SK-N-SH (cell line): ENCODE data around the gene EIF4E1B. TPM values are rescaled to one million over a fixed set of nuclear protein-coding genes. Genes with fewer than 3 reads are reported as not detected.
A peak's percentile ranks its signal among the peaks of the same experiment; 100 is the strongest.

Experiments used
- CTCF ChIA-PET: fragments of 300-600, 350-600 bp; formaldehyde crosslinking; extraction: SDS; loops from one replicate; lab custom pipeline; 2021; lab: Yijun Ruan, JAX
- POLR2A ChIA-PET: fragments of 350-600 bp; sonication (Branson Sonifier 250); formaldehyde crosslinking; extraction: SDS; loops from one replicate; lab custom pipeline; 2020; ENCODE audit warnings: antibody characterized with exemption, inconsistent platforms; lab: Yijun Ruan, JAX
- DNase-seq: peaks from one replicate; pipeline ENCODE4 v3.0.0; 2012
- H2AFZ ChIP-seq: fragments of 200-600 bp; sonication (generic); 2 replicates; pipeline ENCODE4 v1.8.1; 2016; ENCODE audit warnings: antibody characterized with exemption, mild to moderate bottlenecking, low read depth
- H3F3A ChIP-seq: fragments of 200-600 bp; sonication (generic); replicated peaks from 2 replicates; pipeline ENCODE3; 2016; ENCODE audit warnings: antibody characterized with exemption, mild to moderate bottlenecking; ENCODE audit not compliant: insufficient read depth
- H3K27ac ChIP-seq, 2 experiments: fragments of 200-500 bp in 1 of 2; fragments of 200-600 bp in 1 of 2; sonication (Bioruptor generic) in 1 of 2; sonication (generic), shearing (Covaris generic) in 1 of 2; 2 replicates each; pipeline versions ENCODE4 v1.5.1 to v1.6.1; 2014 to 2016; ENCODE audit warnings: low read depth in 2 of 2, inconsistent platforms in 1 of 2, low read length in 1 of 2, mild to moderate bottlenecking in 1 of 2, mixed read lengths in 1 of 2
- H3K27me3 ChIP-seq: fragments of 200-600 bp; sonication (generic), shearing (Covaris generic); 2 replicates; pipeline ENCODE4 v1.6.1; 2016; ENCODE audit warnings: mixed run types; ENCODE audit not compliant: insufficient read depth
- H3K36me3 ChIP-seq, 2 experiments: fragments of 200-500 bp in 1 of 2; fragments of 200-600 bp in 1 of 2; sonication (Bioruptor generic) in 1 of 2; sonication (generic) in 1 of 2; replicated peaks in 1 of 2; 2 replicates each; pipeline versions ENCODE3 to v1.5.1; 2014 to 2016; ENCODE audit warnings: low read length in 1 of 2, mild to moderate bottlenecking in 1 of 2; ENCODE audit not compliant: insufficient read depth in 2 of 2, control insufficient read depth in 1 of 2
- H3K4me1 ChIP-seq, 2 experiments: fragments of 200-500 bp in 1 of 2; fragments of 200-600 bp in 1 of 2; sonication (Bioruptor generic) in 1 of 2; sonication (generic), shearing (Covaris generic) in 1 of 2; 2 replicates each; pipeline versions ENCODE4 v1.5.1 to v1.6.1; 2014 to 2016; ENCODE audit warnings: low read depth in 1 of 2, low read length in 1 of 2, mixed run types in 1 of 2; ENCODE audit not compliant: insufficient read depth in 2 of 2, control insufficient read depth in 1 of 2
- H3K4me2 ChIP-seq: fragments of 200-600 bp; sonication (generic), shearing (Covaris generic); 2 replicates; pipeline ENCODE4 v1.6.1; 2017; ENCODE audit warnings: mixed run types
- H3K4me3 ChIP-seq, 2 experiments: fragments of 200-500 bp in 1 of 2; fragments of 200-600 bp in 1 of 2; sonication (Bioruptor generic) in 1 of 2; sonication (generic), shearing (Covaris generic) in 1 of 2; 2 replicates each; pipeline versions ENCODE4 v1.5.1 to v1.8.1; 2014 to 2016; ENCODE audit warnings: low read depth in 2 of 2, inconsistent platforms in 1 of 2, low read length in 1 of 2, mild to moderate bottlenecking in 1 of 2, mixed read lengths in 1 of 2, moderate library complexity in 1 of 2
- H3K79me2 ChIP-seq: fragments of 200-600 bp; sonication (generic); 2 replicates; pipeline ENCODE4 v1.8.1; 2017; ENCODE audit warnings: mild to moderate bottlenecking; ENCODE audit not compliant: insufficient read depth
- H3K9ac ChIP-seq: fragments of 200-600 bp; sonication (generic); 2 replicates; pipeline ENCODE4 v1.6.1; 2017; ENCODE audit warnings: mixed run types
- H3K9me2 ChIP-seq: fragments of 200-600 bp; sonication (generic); 2 replicates; pipeline ENCODE4 v1.6.1; 2017; ENCODE audit warnings: mixed run types
- H3K9me3 ChIP-seq: fragments of 200-600 bp; sonication (generic); 2 replicates; pipeline ENCODE4 v1.6.1; 2017; ENCODE audit warnings: mixed run types, mild to moderate bottlenecking, moderate library complexity
- H4K20me1 ChIP-seq: fragments of 200-600 bp; sonication (generic); 2 replicates; pipeline ENCODE4 v1.6.1; 2017; ENCODE audit warnings: mild to moderate bottlenecking, mixed run types; ENCODE audit not compliant: insufficient read depth
- CHD2 ChIP-seq: fragments of 150-350 bp; IDR thresholded peaks from 2 replicates; pipeline ENCODE4 v1.6.1; 2018; ENCODE audit warnings: low read length; ENCODE audit not compliant: partially characterized antibody
- ELF1 ChIP-seq: IDR thresholded peaks from 2 replicates; pipeline ENCODE4 v1.4.0; 2012
- GATA2 ChIP-seq: sonication (generic); formaldehyde crosslinking; IDR thresholded peaks from 2 replicates; pipeline ENCODE4 v1.5.0; 2020; ENCODE audit warnings: mild to moderate bottlenecking, missing genetic modification reagents
- MXI1 ChIP-seq: IDR thresholded peaks from 2 replicates; pipeline ENCODE4 v1.6.1; 2012; ENCODE audit warnings: mild to moderate bottlenecking, low read depth, low read length, improper control_type of control experiment
- NRF1 ChIP-seq: IDR thresholded peaks from 2 replicates; pipeline ENCODE4 v1.6.1; 2012; ENCODE audit warnings: low read depth, mild to moderate bottlenecking, low read length
- POLR2AphosphoS5 ChIP-seq: IDR thresholded peaks from 2 replicates; pipeline ENCODE4 v1.6.1; 2012; ENCODE audit warnings: low read depth, low read length
- RCOR1 ChIP-seq: fragments of 150-350 bp; IDR thresholded peaks from 2 replicates; pipeline ENCODE4 v1.6.1; 2017; ENCODE audit warnings: antibody characterized with exemption, low read length
- TEAD4 ChIP-seq: IDR thresholded peaks from 2 replicates; pipeline ENCODE4 v1.4.0; 2012; ENCODE audit warnings: mild to moderate bottlenecking, borderline replicate concordance; ENCODE audit not compliant: insufficient read depth
- YY1 ChIP-seq: IDR thresholded peaks from 2 replicates; pipeline ENCODE4 v1.4.0; 2012; ENCODE audit warnings: low read depth, mild to moderate bottlenecking
- WGBS: methylation state at CpG from one replicate; pipeline ENCODE4 v1.1.6; 2017; ENCODE audit warnings: low lambda C conversion rate; 5-methylcytosine and 5-hydroxymethylcytosine counted together
- polyA plus RNA-seq, 3 experiments: library from polyadenylated mRNA; depleted of rRNA; stranded (reverse); fragments of >200 nt; gene quantifications; 2 replicates each; pipeline ENCODE4 v1.2.3, GENCODE V29; 2012
- TF ChIP-seq, protein P1 (sequence below): IDR thresholded peaks from 2 replicates; pipeline ENCODE4; 2012
- TF ChIP-seq, protein P2 (sequence below): fragments of 200-600 bp; sonication (generic); IDR thresholded peaks from 2 replicates; pipeline ENCODE4 v1.6.1; 2017; ENCODE audit warnings: antibody characterized with exemption, mild to moderate bottlenecking, moderate library complexity
- TF ChIP-seq, protein P3 (sequence below): fragments of 150-350 bp; IDR thresholded peaks from 2 replicates; pipeline ENCODE4 v1.6.1; 2016; ENCODE audit warnings: mild to moderate bottlenecking, low read depth, low read length
- TF ChIP-seq, protein P4 (sequence below): IDR thresholded peaks from 2 replicates; pipeline ENCODE4 v1.4.0; 2012; ENCODE audit warnings: low read depth

The EIF4E1B gene, protein sequence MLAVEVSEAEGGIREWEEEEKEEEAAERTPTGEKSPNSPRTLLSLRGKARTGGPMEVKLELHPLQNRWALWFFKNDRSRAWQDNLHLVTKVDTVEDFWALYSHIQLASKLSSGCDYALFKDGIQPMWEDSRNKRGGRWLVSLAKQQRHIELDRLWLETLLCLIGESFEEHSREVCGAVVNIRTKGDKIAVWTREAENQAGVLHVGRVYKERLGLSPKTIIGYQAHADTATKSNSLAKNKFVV
- not detected in 2 replicates for polyA plus RNA-seq (2012; rRNA removed)
- polyA plus RNA-seq (2012; cell fraction: cytosol; rRNA removed): not detected in 2 replicates
- polyA plus RNA-seq (2012; cell fraction: nucleus; rRNA removed): not detected in 2 replicates

DNA sequence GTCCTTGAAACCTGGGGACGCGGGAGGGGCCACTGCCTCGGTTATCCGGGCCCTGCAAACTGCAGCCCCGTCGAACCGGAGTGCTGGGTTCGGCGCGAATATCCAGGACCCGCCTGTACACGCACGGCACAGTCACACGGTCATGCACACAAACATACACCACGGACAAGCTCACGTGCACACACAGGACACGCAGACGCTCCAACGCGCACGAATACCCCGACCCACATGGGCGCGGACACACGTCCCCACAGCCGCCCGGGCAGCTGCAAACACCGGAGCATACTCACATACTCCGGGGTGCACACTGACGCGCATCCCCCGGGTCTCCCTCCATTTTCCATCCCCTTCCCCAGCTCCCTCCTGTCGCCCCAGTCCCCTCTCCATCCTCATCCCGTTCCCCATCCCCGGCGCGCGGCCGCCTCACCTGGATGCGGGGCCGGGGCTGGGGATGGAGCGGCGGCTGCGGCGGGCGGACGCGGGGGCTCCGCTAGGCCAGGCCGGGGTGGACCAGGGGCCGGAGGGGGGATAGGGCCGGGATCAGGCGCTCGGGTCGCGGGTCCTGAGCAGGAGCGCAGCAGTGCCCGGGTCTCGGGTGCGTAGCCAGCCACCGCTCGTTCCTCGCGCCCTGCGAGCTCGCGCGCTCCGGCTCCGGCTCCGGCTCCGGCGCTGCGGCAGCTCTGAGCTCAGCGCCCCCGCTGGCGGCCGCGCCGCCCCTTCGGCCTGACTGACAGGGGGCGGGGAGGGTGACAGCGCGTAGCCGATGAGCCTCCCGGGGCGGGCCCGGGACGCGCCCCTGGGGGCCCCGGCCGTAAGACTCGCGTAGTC, at the start of gene EIF4E1B, which contains the start of gene SNCB:
TSS of gene EIF4E1B (plus strand) at position 823 of the 828 bp plus-strand sequence. CDS start 12,113 bp downstream, outside the sequence.
TSS of gene SNCB (minus strand) at position 682 of the 828 bp plus-strand sequence. CDS start 880 bp downstream, outside the sequence.
- Histone ChIP-seq H2AFZ (peak within 1 kb of the TSS; percentile 68; the same call in 1 of the 2 replicates), H3F3A (no peaks in the 10 kb centered on the region), H3K9me3 (no peaks in the 10 kb centered on the region), H3K27ac (no peak within 1 kb of the TSS), H4K20me1 (no peaks in the 10 kb centered on the region), H3K36me3 (no peaks in the 10 kb centered on the region), H3K27me3 (peaks cover 38% of the 10 kb centered on the region; the same call in 1 of the 2 replicates), H3K4me1 (peaks cover 0 to 9% of the 10 kb centered on the region in 2 experiments; a peak in 1 of 4 replicates), H3K9ac (no peak within 1 kb of the TSS), H3K4me2 (peak within 1 kb of the TSS; percentile 90), H3K79me2 (no peaks in the 10 kb centered on the region), H3K9me2 (no peaks in the 10 kb centered on the region), H3K4me3 (peak within 1 kb of the TSS; percentile 40 to 59)
- WGBS: 1% methylated on average over 21 of the region's 94 CpGs
- TF ChIP-seq YY1 (no peak), NRF1 (no peak), MXI1 (0 out of 2 replicates have a peak, but pooled peaks have one; percentile 8), GATA2 (CRISPR knock-in tag) (no peak), TEAD4 (no peak), CHD2 (peak; percentile 26), POLR2AphosphoS5 (no peak), RCOR1 (no peak), ELF1 (no peak)
- TF ChIP-seq, protein P1, sequence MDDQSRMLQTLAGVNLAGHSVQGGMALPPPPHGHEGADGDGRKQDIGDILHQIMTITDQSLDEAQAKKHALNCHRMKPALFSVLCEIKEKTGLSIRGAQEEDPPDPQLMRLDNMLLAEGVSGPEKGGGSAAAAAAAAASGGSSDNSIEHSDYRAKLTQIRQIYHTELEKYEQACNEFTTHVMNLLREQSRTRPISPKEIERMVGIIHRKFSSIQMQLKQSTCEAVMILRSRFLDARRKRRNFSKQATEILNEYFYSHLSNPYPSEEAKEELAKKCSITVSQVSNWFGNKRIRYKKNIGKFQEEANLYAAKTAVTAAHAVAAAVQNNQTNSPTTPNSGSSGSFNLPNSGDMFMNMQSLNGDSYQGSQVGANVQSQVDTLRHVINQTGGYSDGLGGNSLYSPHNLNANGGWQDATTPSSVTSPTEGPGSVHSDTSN: peak; percentile 92
- TF ChIP-seq, protein P2, sequence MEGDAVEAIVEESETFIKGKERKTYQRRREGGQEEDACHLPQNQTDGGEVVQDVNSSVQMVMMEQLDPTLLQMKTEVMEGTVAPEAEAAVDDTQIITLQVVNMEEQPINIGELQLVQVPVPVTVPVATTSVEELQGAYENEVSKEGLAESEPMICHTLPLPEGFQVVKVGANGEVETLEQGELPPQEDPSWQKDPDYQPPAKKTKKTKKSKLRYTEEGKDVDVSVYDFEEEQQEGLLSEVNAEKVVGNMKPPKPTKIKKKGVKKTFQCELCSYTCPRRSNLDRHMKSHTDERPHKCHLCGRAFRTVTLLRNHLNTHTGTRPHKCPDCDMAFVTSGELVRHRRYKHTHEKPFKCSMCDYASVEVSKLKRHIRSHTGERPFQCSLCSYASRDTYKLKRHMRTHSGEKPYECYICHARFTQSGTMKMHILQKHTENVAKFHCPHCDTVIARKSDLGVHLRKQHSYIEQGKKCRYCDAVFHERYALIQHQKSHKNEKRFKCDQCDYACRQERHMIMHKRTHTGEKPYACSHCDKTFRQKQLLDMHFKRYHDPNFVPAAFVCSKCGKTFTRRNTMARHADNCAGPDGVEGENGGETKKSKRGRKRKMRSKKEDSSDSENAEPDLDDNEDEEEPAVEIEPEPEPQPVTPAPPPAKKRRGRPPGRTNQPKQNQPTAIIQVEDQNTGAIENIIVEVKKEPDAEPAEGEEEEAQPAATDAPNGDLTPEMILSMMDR: peak; percentile 15
- TF ChIP-seq, protein P3, sequence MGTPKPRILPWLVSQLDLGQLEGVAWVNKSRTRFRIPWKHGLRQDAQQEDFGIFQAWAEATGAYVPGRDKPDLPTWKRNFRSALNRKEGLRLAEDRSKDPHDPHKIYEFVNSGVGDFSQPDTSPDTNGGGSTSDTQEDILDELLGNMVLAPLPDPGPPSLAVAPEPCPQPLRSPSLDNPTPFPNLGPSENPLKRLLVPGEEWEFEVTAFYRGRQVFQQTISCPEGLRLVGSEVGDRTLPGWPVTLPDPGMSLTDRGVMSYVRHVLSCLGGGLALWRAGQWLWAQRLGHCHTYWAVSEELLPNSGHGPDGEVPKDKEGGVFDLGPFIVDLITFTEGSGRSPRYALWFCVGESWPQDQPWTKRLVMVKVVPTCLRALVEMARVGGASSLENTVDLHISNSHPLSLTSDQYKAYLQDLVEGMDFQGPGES: no peak
- TF ChIP-seq, protein P4, sequence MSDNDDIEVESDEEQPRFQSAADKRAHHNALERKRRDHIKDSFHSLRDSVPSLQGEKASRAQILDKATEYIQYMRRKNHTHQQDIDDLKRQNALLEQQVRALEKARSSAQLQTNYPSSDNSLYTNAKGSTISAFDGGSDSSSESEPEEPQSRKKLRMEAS: 0 out of 2 replicates have a peak, but pooled peaks have one; percentile 38
- ChIA-PET CTCF (interaction anchor here (0.6 to 3.5 kb wide), 10 partner anchors 9 to 900 kb away, joined by 3 to 16 read pairs (median 6); partner anchors contain the start of genes CLTB, CPLX2, TSPAN17 and ZNF346), POLR2A (interaction anchor here (1.0 to 1.5 kb wide), 2 partner anchors 17 to 92 kb away, joined by 3 to 6 read pairs; partner anchors contain the start of gene TSPAN17)
- DNase-seq: peak; percentile 91
